Small intestine (tissue), 7 donors: ENCODE measurements around the gene HELT. TPM values are rescaled to one million over a fixed set of nuclear protein-coding genes. Genes with fewer than 3 reads are reported as not detected.

Experiments used
- DNase-seq, 2 donors: peaks; one replicate each; pipeline versions ENCODE4 v3.0.0 to v3.0.0-alpha.2; 2013
- FAIRE-seq: peaks from 2 replicates; lab custom pipeline; 2012; peaks lifted over from hg19 to GRCh38; lab: Jason Lieb, UNC
- H3K27ac ChIP-seq, 3 donors: one replicate each; pipeline ENCODE4 v1.5.1; 2013; ENCODE audit warnings: low read length in 2 of 3, mild to moderate bottlenecking in 2 of 3, control low read depth in 1 of 3, inconsistent platforms in 1 of 3, low read depth in 1 of 3, moderate library complexity in 1 of 3
- H3K27me3 ChIP-seq, 3 donors: one replicate each; pipeline ENCODE4 v1.6.1; 2013; ENCODE audit warnings: low read length in 3 of 3, inconsistent platforms in 1 of 3; ENCODE audit not compliant: control insufficient read depth in 3 of 3, insufficient read depth in 3 of 3
- H3K36me3 ChIP-seq, 3 donors: one replicate each; pipeline ENCODE4 v1.6.1; 2013; ENCODE audit warnings: low read length in 3 of 3, inconsistent platforms in 1 of 3, low read depth in 1 of 3, mild to moderate bottlenecking in 1 of 3, moderate library complexity in 1 of 3; ENCODE audit not compliant: control insufficient read depth in 3 of 3, insufficient read depth in 2 of 3
- H3K4me1 ChIP-seq, 3 donors: one replicate each; pipeline ENCODE4 v1.6.1; 2013; ENCODE audit warnings: low read length in 2 of 3, inconsistent platforms in 1 of 3, low read depth in 1 of 3, mild to moderate bottlenecking in 1 of 3, moderate library complexity in 1 of 3; ENCODE audit not compliant: control insufficient read depth in 3 of 3, insufficient read depth in 2 of 3
- H3K4me3 ChIP-seq, 3 donors: one replicate each; pipeline ENCODE4 v1.5.1; 2013; ENCODE audit warnings: low read length in 3 of 3, control low read depth in 1 of 3, inconsistent platforms in 1 of 3, low read depth in 1 of 3, mild to moderate bottlenecking in 1 of 3, moderate library complexity in 1 of 3
- H3K9me3 ChIP-seq, 2 donors: one replicate each; pipeline ENCODE4 v1.6.1; 2013; ENCODE audit warnings: low read depth in 1 of 2, low read length in 1 of 2; ENCODE audit not compliant: control insufficient read depth in 2 of 2, insufficient read depth in 1 of 2
- WGBS, 3 donors: extraction: QIAGEN DNeasy Blood & Tissue Kit; methylation state at CpG; one replicate each; pipeline ENCODE4 v1.1.7; 2013; 5-methylcytosine and 5-hydroxymethylcytosine counted together
- polyA plus RNA-seq, 4 donors: library from polyadenylated mRNA; stranded (reverse) in 3 of 4; unstranded in 1 of 4; fragments of 200-250 nt in 3 of 4; fragments of 120-200 nt in 1 of 4; gene quantifications; one replicate each; pipeline versions ENCODE4 v1.2.1 to v1.2.3, GENCODE V29; 2013
- donor health status: healthy with polysubstance abuse.
- donor health status: control.
- donor health status: control.
- donor health status: Bipolar disorder and iron deficiency.
- donor health status: healthy.

HELT gene
- polyA plus RNA-seq, 4 donors: not detected

- H3K4me1 ChIP-seq: no peaks in the 10 kb centered on the region
- no peak overlapping the region for H3K27ac ChIP-seq
- H3K36me3 ChIP-seq: no peaks in the 10 kb centered on the region
- DNase-seq (peak in 1 of 2 donors; percentile 25), FAIRE-seq (no peak)
- H3K4me3 ChIP-seq: no peak overlapping the region
- WGBS, 3 donors: 3 to 7% (median 6%) methylated on average over 44 to 48 of the region's 48 CpGs
- H3K9me3 ChIP-seq: no peaks in the 10 kb centered on the region
- peaks cover 45 to 95% (median 54%) of the 10 kb centered on the region in 3 donors for H3K27me3 ChIP-seq
Measured at GRCh38 chr4:185020293-185020808, 2.1 kb downstream of the HELT start.

DNA sequence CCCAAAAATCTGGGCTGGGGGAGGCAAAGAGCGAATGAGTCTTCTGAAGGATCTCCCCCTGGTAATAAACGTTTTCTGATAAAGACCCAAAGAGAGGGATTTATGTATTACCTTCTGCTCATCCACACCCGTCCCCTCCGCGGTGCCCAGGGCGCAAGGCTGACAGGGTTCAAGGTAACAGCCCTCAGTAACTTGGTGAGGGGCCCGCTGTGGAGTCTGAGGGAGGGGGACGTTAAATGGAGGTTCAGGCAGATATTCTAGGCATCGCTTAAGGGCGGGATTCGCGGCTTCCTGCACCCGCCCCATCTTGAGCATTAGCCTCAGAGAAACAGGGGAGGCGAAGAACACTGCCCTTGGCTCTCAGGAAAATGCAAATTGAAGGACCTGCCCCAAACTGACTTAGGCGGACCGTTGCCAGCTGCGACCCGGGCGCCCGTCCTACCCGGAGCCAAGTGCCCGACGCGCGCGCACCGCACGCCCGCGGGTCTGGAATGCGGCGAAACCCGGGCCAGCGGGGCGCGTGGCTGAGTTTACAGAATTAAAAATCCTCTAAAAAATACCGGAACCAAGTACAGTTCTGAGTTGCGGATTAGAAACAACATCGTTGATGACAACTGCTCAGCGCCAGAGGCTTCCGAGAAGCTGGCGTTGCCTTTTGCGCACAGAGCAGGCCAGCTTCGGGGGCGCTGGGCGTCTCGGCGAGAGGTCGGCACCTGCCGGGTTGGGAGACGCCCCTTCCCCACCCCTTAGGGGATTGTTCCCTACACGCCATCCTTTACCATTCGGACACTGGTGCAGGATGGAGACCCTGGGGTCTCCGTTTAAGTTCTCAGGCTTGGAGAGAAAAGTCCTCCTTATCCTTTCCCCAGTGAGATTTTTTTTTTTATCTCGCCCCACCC is 2.8 kb downstream of the HELT start:
- no peaks in the 10 kb centered on the region for H3K4me1 ChIP-seq
- H3K4me3 ChIP-seq: no peak overlapping the region
- no peak for FAIRE-seq

GRCh38 chr4:185023471-185023870 is 5.2 kb downstream of the HELT start:
- WGBS, 3 donors: 37 to 55% (median 40%) methylated on average over 9 of the region's 9 CpGs
- no peaks in the 10 kb centered on the region for H3K9me3 ChIP-seq
- no peak overlapping the region for H3K27ac ChIP-seq
- peaks cover 31 to 69% (median 43%) of the 10 kb centered on the region in 3 donors for H3K27me3 ChIP-seq
- H3K4me1 ChIP-seq: no peaks in the 10 kb centered on the region
- no peak for FAIRE-seq
- no peak overlapping the region for H3K4me3 ChIP-seq
- no peaks in the 10 kb centered on the region for H3K36me3 ChIP-seq
- no peak for DNase-seq

More for the DNA sequence above, 2.8 kb downstream of the HELT start:
- Histone ChIP-seq H3K36me3 (no peaks in the 10 kb centered on the region), H3K27ac (no peak overlapping the region), H3K9me3 (no peaks in the 10 kb centered on the region), H3K27me3 (peaks cover 40 to 87% (median 52%) of the 10 kb centered on the region in 3 donors)
- 2 to 6% (median 4%) methylated on average over 55 of the region's 55 CpGs for WGBS, 3 donors
- no peak for DNase-seq

DNA sequence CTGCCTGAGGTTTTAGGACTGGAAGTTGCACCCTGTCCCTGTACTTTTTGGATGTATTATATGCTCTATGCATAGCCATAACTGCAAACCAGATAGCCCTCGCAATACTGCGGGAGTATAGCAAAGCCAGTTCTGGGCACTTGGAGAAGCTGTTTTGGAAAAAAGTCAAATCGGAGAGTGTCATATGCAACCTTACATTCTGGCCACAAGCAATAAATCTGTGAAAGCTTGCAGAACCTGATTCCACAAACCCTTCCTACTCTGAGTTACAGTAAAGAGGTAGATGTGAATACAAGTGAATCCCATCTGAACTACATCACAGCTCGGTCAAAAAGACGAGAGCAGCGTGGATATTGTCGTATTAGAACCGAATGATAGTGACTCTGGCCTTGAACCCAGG is 10.3 kb downstream of the HELT start:
- DNase-seq (no peak), FAIRE-seq (no peak)
- no peaks in the 10 kb centered on the region for H3K4me1 ChIP-seq
- H3K27me3 ChIP-seq: peaks cover 5 to 37% (median 7%) of the 10 kb centered on the region in 3 donors
- no peak overlapping the region for H3K27ac ChIP-seq
- no peaks in the 10 kb centered on the region for H3K9me3 ChIP-seq
- H3K4me3 ChIP-seq: no peak overlapping the region
- H3K36me3 ChIP-seq: no peaks in the 10 kb centered on the region
- WGBS, 3 donors: 84 to 94% (median 90%) methylated on average over 8 of the region's 8 CpGs

DNA sequence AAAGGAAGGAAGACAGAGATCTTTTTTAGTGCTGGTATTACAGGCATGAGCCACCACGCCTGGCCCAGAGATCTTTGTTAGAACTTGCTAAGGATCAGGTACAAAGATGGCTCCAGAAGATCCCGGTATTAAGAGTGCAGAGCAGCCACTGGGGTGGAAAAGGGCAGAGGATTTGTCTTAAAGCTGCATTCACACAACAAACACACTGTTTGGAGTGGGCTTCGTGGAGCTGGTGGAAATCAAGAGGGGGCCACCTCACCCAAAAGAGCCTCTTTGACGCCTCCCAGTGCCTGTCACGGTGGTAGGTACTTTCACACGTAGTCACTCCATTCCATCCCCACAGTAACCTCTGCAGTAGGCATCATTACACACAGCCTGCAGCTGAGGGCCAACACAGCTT is 13.3 kb downstream of the HELT start:
- no peaks in the 10 kb centered on the region for H3K4me1 ChIP-seq
- H3K4me3 ChIP-seq: no peak overlapping the region
- no peaks in the 10 kb centered on the region for H3K9me3 ChIP-seq
- no peak for DNase-seq
- H3K36me3 ChIP-seq: no peaks in the 10 kb centered on the region
- no peak for FAIRE-seq
- H3K27ac ChIP-seq: no peak overlapping the region
- WGBS, 3 donors: 53 to 73% (median 66%) methylated on average over 6 of the region's 6 CpGs
- H3K27me3 ChIP-seq: peaks cover 0 to 21% (median 2%) of the 10 kb centered on the region in 3 donors

- Histone ChIP-seq H3K4me3 (no peak overlapping the region), H3K27ac (no peak overlapping the region)
Measured at GRCh38 chr4:185033072-185033471, 14.8 kb downstream of the HELT start.

GRCh38 chr4:185033950-185034349 is 15.7 kb downstream of the HELT start:
- Histone ChIP-seq H3K27me3 (peaks cover 0 to 15% (median 2%) of the 10 kb centered on the region in 3 donors), H3K4me3 (no peak overlapping the region), H3K36me3 (no peaks in the 10 kb centered on the region), H3K27ac (no peak overlapping the region), H3K9me3 (peaks cover 0 to 4% of the 10 kb centered on the region in 2 donors), H3K4me1 (no peaks in the 10 kb centered on the region)
- WGBS, 3 donors: 78 to 86% (median 85%) methylated on average over 6 of the region's 6 CpGs
- no peak for DNase-seq
- FAIRE-seq: no peak

More at GRCh38 chr4:185033072-185033471, 14.8 kb downstream of the HELT start:
- Histone ChIP-seq H3K9me3 (peaks cover 0 to 4% of the 10 kb centered on the region in 2 donors), H3K4me1 (no peaks in the 10 kb centered on the region), H3K27me3 (peaks cover 0 to 21% (median 2%) of the 10 kb centered on the region in 3 donors), H3K36me3 (no peaks in the 10 kb centered on the region)
- DNase-seq (no peak), FAIRE-seq (no peak)
- WGBS, 3 donors: 77 to 87% (median 82%) methylated on average over 9 of the region's 9 CpGs

DNA sequence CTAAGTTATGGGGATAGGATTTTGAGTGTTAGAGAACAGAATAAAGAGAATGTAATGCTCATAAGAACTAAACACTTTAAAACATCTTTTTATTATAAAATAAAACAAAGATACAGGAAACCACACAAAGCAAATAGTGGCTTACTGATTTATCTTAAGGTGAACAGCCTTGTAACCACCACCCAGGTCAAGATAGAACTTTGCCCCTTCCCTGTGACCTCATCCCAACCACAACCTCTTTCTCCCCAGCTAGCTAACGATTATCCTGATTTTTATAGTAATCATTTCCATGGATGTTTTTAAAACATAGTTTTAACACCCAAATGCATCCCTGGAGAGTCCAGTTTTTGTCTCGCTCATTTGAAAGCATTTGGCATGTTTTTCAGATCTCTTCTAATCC is 17.0 kb downstream of the HELT start:
- H3K36me3 ChIP-seq: no peaks in the 10 kb centered on the region
- H3K27me3 ChIP-seq: peaks cover 0 to 15% (median 2%) of the 10 kb centered on the region in 3 donors
- DNase-seq (peak in 1 of 2 donors; percentile 4), FAIRE-seq (no peak)
- no peak overlapping the region for H3K27ac ChIP-seq
- 54 to 62% (median 57%) methylated on average over 2 of the region's 2 CpGs for WGBS, 3 donors
- H3K4me1 ChIP-seq: no peaks in the 10 kb centered on the region
- no peak overlapping the region for H3K4me3 ChIP-seq
- peaks cover 0 to 4% of the 10 kb centered on the region in 2 donors for H3K9me3 ChIP-seq
